Hindlimb muscle (tissue), 1 donor: ENCODE results near the gene RNF223. TPM values are rescaled to one million over a fixed set of nuclear protein-coding genes. Genes with fewer than 3 reads are reported as not detected.
"Not testable (repeated sequence)": the region's sequence is repeated elsewhere in the genome, so short reads cannot be mapped to it uniquely, and the experiment has no call there.

Source experiments
- DNase-seq: peaks from one replicate; pipeline ENCODE4 v3.0.0-alpha.2; 2013
- polyA plus RNA-seq: library from polyadenylated mRNA; unstranded; fragments of 120-200 nt; gene quantifications from one replicate; pipeline ENCODE4 v1.2.1, GENCODE V29; 2013; ENCODE audit not compliant: insufficient read length

Gene RNF223
- polyA plus RNA-seq, 1 donor: 0.31 TPM

- no peak for DNase-seq
Observed at GRCh38 chr1:1044455-1045078, 29.5 kb downstream of the RNF223 start.

- DNase-seq: no peak
Observed at GRCh38 chr1:1043921-1044320, 30.2 kb downstream of the RNF223 start.

- DNase-seq: no peak
Observed at GRCh38 chr1:1043411-1043810, 30.7 kb downstream of the RNF223 start.

- no peak for DNase-seq
Observed at GRCh38 chr1:1042835-1043234, 31.3 kb downstream of the RNF223 start.

- DNase-seq: no peak
Observed at GRCh38 chr1:1041873-1042272, 32.2 kb downstream of the RNF223 start.

- no peak for DNase-seq
Observed at GRCh38 chr1:1041092-1041523, 33.0 kb downstream of the RNF223 start.

GRCh38 chr1:1040004-1040991, 33.8 kb downstream of the RNF223 start:
- DNase-seq: peak; percentile 61

- no peak for DNase-seq
Observed at GRCh38 chr1:1039145-1039910, 34.8 kb downstream of the RNF223 start.

GRCh38 chr1:1038694-1039093, 35.4 kb downstream of the RNF223 start:
- no peak for DNase-seq

- no peak for DNase-seq
Observed at GRCh38 chr1:1037366-1038327, 36.5 kb downstream of the RNF223 start.

GRCh38 chr1:1035291-1035943, 38.7 kb downstream of the RNF223 start:
- DNase-seq: no peak

GRCh38 chr1:1034439-1034781, 39.7 kb downstream of the RNF223 start:
- no peak for DNase-seq

GRCh38 chr1:1033731-1034438, 40.2 kb downstream of the RNF223 start:
- no peak for DNase-seq

- DNase-seq: peak; percentile 71
Observed at GRCh38 chr1:1033009-1033587, 41.0 kb downstream of the RNF223 start.

- DNase-seq: no peak
Observed at GRCh38 chr1:1032424-1032823, 41.7 kb downstream of the RNF223 start.

- no peak for DNase-seq
Observed at GRCh38 chr1:1031659-1032235, 42.4 kb downstream of the RNF223 start.

GRCh38 chr1:1030867-1031658, 43.0 kb downstream of the RNF223 start:
- DNase-seq: not testable (repeated sequence)

GRCh38 chr1:1027791-1028190, 46.3 kb downstream of the RNF223 start:
- no peak for DNase-seq
